GM19324 (cell line): ENCODE results near the gene DHPS.

Experiments used
- ATAC-seq: cut with Tn5 transposase; IDR thresholded peaks from one replicate; pipeline ENCODE4 v1.9.1; 2021; ENCODE audit warnings: mild to moderate bottlenecking, moderate library complexity; ENCODE audit not compliant: unreplicated experiment, low FRiP score

The DHPS gene

DNA sequence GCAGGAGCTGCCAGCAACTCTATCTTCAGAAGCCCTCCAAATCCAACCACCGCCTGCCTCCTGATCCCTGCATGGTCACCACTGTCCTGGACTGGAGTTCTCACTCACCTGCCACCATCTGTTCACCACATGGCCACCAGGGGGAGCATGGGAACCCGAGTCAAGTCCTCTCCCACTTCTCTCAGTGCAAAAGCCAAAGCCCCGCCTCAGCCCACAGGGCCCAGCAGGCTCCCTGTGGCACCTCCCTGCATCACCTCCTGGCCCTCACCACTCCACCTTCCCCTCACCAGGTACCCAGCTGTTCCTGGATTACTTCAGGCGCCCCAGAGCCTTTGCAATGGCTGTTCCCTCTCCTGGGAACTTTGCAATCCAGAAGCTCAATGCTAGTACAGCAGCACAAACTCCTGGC lies 5.3 kb downstream of the DHPS start:
- ATAC-seq: no peak

DNA sequence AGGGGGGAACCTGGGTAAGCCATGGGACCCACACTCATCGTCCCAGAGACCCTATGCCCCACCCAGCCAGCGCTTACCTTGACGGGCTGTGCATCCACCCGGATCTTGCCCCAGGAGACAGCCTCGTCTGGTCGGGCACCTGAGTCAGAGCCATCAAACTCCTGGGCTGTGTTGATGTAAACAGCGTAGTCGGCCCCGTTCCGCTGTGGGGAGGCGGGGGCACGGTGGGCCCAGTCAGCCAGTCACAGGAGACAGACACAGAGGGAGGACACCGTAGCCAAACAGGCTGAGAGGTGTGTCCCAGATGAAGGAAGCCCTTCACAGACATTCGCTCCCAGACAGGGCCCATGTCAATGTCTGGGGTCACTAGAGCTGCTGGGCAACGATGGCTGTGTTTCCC lies 5.7 kb downstream of the DHPS start:
- no peak for ATAC-seq

DNA sequence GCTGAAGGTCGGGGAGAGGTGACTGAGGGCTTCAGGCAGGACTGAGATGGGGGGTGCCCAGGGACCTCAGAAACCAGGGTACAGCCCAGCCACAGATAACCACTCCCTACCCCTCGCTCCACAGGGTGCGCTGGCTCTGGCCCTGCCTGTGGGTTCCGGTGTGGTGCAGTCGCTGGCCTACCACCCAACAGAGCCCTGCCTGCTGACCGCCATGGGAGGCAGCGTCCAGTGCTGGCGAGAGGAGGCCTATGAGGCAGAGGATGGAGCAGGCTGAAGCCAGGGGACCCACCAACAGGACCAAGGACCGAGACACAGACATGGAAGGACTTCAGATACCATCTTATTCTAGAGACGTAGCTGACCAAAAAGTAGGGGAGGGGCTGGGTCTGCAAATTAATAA lies 6.3 kb downstream of the DHPS start:
- ATAC-seq: no peak

DNA sequence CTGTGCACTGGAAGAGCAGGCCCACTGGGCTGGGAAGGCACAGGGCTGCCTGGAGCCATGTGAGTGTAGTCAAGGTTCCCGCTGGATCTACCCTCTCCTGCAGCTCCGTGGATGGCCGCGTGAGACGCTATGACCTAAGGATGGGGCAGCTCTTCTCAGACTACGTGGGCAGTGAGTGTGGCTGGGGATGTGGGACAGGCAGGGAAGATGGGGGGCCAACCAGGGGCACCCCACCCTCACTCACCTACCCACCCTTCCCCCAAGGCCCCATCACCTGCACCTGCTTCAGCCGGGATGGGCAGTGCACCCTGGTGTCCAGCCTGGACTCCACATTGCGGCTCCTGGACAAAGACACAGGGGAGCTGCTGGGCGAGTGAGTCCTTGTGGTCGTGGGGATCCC lies 8.9 kb downstream of the DHPS start:
- no peak for ATAC-seq

DNA sequence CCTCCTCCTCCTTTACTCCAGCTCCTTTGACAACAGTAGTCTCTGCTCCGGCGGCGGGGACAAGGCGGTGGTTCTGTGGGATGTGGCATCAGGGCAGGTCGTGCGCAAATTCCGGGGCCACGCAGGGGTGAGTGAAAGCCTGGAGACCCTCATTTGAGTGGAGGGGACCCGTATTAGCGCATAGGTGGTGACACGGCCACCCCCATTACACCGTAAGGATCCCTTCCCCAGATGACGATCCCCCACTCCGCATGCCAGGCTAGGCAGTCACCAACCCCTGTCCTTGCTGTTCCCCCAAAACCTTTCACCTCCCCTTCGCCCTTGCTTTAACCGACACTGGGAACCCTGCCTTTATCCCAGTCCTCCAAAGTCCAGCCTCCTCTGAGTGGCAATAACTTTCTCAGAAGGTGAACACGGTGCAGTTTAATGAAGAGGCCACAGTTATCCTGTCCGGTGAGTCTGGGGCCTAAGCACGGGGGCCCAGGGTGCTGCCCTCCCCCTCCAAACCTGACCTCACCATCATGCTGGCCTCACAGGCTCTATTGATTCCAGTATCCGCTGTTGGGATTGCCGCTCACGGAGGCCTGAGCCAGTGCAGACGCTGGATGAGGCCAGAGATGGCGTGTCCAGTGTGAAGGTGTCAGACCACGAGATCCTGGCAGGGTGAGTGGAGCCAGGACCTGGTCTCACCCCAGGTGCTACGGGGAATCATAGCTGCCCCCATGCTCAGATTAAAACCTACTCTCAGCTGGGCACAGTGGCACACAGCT lies 11.3 kb downstream of the DHPS start:
- no peak for ATAC-seq

DNA sequence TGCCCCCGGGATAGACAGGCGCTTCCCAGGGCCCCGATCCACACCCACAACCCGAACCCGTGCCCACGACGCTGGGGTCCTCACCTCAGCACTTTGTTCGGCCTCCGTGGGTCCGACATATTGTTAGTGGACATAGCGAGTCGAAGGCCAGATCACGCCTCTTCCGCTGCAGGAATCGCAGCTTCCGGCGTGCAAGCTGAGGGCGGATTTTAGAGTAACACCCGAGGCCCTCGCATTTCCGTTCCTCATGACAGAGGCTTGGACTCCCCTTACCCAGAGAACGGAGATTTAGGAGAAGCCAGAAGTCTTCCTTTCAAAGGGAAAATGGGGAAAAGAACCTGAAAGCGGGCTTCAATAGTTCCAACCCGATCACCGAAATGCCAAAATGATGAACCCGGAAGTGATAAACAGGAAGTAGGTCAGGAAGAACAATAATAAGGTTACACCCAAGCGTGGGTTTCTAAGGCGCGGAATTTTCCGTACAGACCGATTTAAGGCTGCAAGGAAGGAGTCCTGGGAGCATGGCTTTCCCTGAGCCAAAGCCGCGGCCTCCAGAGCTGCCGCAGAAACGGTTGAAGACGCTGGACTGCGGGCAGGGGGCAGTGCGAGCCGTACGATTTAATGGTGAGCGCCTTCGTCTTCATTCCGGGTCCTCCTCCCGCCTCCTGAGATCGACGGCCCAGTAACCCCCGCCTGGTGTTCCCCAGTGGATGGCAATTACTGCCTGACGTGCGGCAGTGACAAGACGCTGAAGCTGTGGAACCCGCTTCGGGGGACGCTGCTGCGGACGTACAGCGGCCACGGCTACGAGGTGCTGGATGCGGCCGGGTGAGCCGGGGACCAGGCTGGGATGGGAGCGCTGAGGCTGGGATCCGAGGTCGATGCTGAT lies 12.2 kb downstream of the DHPS start:
- ATAC-seq: peak; percentile 42

DNA sequence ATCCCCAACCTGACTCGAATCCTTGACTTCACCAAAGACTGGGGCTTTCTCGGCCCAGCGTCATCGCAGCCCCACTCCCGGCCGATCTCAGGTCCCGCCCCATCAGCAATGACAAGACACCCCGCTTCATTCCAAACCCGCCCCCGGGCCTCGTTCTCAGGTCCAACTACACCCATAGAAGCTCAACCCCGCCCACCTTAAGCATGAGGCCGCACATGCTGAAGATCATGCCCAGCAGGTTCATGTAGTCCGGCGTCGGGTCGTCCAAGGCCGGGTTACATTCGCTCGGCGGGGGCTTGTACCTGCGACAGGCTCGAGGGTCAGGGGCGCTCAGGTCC lies 12.8 kb downstream of the DHPS start:
- ATAC-seq: peak; percentile 6

DNA sequence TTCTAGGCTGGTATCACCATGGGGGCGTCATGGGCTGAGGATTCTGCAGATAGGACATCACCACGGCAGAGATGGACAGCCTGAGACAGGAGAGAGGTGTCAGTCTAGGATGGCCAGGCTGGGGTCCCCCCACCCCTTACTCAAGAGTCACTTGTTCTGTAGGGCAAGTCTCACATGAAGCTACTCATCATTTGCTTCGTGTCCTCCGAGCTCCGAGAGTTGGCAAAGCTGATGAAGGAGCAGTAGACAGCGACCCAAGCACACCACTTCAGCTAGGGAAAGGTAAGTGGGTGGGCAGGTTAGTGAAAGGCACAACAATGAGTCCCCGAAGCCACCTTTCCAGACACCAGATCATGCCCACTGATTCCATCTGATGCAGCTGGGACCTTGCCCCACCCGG lies 13.3 kb downstream of the DHPS start:
- no peak for ATAC-seq

DNA sequence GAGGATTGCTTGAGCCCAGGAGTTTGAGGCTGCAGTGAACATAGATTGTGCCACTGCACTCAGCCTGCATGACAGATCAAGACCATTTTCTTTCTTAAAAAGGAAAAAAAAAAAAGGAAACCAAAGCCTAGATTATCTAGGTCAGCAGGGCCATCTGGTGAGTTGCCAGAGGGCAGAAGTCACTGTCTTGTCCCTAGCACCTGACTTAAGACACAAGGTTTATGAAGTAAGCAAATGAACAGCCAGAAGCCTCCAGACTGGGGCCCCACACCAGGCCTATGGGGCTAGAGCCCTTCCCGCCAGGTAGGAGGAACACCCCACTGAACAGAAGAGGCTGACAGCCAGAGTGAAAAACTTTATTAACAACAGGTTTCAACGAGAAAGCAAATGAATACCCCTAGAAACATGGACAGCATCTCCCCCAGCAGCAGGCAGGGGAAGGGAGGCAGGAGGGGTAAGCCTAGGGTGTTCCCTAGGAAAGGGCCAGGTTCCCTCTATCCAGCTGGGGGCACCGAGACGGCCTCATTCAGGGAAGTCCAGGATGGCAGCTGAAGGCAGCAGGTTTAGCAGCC lies 13.9 kb downstream of the DHPS start:
- ATAC-seq: no peak

DNA sequence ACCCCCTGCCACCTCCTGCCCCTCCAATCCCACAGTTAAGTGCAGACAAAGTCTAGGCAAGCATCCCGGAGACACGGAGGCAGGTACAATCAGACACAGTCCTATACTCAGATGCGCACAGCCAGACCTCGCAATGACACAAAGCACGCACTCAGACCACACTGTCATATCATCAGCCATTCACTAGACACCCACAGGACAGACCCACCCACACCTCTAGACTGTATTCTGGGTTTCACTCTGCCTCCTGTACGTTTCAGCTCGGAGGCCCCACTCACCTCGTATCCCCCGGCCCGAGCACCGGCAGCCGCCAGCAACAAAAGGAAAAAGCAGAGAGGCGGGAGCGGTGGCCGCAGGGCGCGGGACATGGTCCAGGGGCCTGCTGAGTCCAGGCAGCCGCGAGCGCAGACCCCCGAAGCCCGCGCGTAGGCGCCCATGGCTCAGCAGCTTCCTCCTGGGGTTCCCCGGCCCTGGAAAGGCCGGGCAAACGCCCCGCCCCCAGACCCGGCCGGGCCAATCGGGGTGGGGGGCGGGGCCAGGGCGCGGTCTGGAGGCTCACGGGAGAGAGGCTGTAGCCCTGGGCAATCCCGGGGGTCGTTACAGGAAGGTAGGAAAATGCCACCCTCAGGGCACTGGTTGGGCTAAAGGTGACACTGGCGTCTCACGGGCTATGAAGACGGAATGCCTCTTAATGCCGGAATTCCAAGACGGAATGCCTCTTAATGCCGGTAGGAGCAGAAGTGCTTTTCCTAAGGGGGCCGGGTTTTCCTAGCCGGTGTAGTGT lies 15.2 kb downstream of the DHPS start, which contains the start of the genes MAN2B1 and WDR83:
TSS of gene MAN2B1 (minus strand) at position 478 of the 784 bp plus-strand sequence. CDS start at position 437, 41 bp downstream.
TSS of gene WDR83 (plus strand) at position 543 of the 784 bp plus-strand sequence. CDS start 2,984 bp downstream, outside the sequence.
- ATAC-seq: peak; percentile 49

DNA sequence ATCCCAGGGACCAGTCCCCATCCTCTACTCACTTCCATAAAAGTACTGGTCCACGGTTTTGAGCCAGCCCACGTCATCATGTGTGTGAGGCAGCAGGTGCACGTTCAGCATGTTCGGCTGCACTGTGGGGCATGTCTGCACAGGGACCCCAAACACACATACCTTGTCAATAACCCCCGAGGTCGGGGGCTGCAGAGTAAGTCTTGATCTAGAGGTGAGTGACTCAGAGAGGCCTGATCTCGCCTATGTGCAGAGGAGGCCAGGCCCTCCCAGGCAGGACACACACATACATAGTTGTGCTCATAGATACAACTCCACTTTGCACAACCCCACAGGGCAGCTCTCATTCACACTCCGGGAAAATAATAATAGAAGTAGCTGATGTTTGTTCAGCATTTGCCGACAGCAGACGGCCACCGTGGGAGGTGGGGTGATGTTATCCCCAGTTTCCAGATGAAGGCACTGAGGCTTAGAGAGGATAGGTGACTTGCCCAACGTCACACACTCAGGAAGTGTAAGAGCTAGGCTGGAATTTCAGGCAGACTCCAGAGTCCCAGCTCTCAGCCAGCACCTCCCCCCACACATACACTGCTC lies 15.9 kb downstream of the DHPS start:
- ATAC-seq: no peak

DNA sequence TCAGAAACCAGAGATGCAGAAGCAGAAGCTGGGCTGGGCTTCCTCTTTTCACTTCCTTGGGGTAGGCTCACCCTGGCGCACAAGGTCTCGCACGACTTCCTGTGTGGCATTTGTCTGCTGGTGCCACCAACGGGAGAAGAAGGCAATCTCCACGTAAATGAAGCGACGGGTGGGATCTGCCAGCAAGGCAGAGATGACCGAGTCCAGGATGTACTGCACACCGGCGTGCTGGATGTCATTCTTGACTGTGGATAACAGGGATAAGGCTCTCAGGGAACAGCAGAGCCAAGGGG lies 16.5 kb downstream of the DHPS start:
- no peak for ATAC-seq

DNA sequence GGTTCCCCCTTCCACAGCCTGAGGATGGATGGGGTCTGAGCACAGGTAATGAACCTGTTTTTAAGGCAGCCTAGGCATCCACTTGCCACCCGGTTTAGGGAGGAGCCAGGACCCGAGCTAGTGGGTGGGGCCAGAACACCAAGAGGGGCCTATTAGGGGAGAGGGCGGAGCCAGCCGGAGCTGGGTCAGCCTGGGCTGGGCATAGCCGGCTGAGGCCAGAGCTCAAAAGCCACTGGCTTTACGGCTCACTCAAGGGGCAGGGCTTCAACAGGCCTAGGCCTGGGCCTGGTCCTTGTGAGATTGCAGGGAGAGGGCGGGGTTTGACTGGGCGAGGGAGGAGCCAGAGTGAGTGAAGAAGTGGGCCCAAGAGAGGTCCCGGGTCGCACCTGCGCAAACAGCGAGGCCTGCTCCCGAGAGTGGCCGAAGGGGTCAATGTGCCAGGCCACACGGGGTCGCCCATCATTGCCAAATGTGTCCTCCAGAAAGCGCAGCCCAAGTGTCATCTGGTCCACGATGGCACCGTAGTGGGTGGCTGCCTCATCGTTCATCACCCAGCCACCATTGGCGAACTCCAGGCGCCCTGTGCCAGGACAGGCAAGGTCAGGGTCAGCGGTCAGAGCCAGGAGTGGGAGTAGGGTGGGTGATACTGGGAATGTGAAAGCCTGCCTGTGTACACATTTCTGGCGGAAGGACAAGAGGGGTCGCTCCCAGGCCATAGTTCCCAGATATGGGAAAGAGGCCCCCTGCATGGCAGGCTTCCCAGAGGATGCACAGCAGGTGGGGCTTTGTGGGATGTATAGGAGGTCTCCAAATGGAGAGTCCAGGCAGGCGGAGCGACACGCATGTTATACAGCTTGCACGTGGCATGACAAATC lies 17.0 kb downstream of the DHPS start:
- no peak for ATAC-seq

DNA sequence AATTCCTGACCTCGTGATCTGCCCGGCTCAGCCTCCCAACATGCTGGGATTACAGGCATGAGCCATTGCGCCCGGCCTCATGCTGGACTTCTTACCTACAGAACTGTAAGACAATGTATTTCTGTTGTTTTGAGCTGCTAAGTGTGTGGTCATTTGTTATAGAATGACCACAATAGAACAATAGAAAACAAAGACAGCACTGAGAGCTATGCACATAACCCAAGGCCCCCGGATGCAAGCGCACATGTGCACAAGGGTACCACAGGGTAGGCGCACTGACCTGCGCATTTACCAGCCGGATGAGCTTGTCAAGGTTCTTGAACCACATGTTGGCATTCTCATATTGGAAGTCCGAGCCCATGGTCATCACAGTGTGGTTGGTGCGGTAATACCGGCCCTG lies 20.7 kb downstream of the DHPS start:
- no peak for ATAC-seq

DNA sequence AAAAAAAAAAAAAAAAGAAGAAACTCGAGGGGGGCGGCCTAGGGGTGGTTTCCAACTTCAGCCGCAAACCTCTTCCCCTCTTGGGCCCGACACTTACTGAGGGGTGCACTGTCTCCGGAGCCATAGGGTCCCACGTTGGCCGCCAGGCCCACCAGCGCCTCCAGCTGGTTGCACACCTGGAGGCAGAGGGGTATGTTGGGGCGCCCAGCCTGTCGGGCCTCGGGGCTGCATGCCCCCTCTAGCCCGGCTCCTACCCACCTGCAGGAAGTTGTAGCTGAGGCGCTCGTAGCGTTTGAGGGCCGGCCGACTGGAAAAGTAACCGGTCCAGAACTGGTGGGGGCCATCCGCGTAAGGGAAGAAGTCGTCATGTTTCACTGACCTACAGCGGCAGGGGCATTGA lies 23.7 kb downstream of the DHPS start:
- ATAC-seq: no peak

DNA sequence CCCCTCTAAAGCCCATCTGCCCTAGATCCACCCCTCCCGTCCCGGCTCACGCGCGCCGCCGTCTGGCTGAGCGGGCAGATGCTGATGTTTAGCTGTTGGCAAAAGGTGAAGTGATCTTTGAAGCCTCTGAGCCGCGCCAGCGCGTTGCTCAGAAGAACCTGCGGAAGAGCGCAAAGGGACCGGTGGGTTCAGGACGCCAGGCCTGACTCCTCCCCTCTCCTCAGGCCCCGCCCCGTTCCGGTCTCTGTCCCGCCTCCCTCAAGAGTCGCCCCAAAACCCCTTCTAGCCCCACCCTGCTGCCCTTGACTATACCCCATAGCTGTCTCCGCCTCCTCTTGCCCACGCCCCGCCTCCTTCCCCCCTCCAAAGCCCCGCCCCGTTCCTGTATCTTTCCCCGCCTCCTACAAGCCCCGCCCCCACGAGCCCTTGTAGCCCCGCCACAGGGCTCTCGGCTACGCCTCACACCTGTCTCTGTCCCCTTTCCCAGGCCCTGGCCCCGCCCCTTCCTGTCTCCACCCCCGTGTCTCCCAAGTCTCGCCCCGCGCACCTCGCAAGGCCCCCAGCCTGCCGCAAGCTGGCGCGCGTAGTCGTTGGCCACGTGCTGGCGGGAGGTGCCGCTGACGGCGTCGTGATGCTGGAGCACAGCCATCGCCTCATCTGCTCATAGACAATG lies 24.6 kb downstream of the DHPS start:
- no peak for ATAC-seq

DNA sequence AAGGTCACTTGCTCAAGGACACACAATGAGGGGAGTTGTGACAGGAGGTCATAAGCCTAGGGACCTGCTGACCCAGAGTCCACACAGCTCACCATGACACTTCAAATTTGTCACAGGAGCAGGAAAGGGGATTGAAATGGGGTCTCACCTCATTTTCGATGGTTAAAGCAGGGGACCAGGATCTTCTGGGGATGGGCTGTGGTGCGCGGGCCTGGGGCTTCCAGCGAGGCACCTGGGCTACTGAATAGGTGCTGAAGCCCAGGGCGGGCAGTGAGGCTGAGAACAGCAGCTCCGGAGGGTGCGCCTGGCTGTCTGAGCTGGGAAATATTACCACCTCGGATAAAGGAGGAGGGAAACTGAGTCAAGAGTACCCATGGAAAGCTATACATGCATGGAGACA lies 26.1 kb downstream of the DHPS start:
- no peak for ATAC-seq

DNA sequence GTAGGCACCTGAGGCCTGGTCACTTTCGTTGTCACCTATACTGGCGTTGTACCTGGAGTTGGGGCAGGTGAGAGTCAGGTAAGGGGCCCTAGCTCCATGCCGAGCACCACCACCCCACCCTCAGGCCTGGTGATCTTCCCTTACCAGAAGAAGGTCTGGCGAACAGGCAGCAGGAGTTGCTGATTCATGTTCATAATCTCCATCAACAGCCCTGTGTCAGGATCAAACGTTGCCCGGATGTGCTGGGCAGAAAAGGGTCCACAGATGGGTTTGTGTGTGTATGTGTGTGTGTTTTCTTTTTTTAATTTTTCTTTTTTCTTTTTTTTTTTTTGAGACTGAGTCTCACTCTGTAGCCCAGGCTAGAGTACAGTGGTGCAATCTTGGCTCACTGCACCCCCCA lies 29.5 kb downstream of the DHPS start:
- ATAC-seq: no peak

DNA sequence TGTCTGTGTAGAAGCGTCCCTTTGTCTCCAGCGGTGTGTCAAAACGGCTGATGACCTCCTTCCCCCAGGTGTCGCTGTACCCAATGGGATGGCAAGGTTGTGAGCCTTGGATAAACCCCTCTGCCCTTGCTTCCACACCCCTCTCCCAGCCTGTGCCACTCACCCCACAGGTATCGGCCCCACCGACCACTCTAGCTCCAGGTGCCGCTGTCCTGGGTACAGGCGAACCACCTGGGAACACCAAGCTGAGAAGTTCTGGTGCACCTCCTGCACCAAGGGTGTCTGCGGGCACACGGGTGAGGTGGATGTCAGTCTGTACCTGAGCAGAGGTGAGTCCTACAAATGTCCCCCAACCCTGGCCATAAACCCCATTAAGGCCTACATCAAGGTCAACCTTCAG lies 31.7 kb downstream of the DHPS start:
- no peak for ATAC-seq
